H1 (cell line): Measurements from ENCODE around the gene APOC4. TPM values are rescaled to one million over a fixed set of nuclear protein-coding genes. Genes with fewer than 3 reads are reported as not detected.

Experiments
- BRCA1 ChIP-seq: IDR thresholded peaks from 2 replicates; pipeline ENCODE4 v1.6.1; 2012; ENCODE audit warnings: low read depth, low read length, improper control_type of control experiment
- CTBP2 ChIP-seq: IDR thresholded peaks from 2 replicates; pipeline ENCODE4 v1.7.0; 2011; ENCODE audit warnings: borderline replicate concordance, mild to moderate bottlenecking, moderate library complexity, mixed read lengths, low read length; ENCODE audit not compliant: insufficient read depth, insufficient read length
- HDAC6 ChIP-seq: IDR thresholded peaks from one replicate; pipeline ENCODE4 v1.7.1; 2012; ENCODE audit warnings: low read depth, mild to moderate bottlenecking, inconsistent platforms, low read length, moderate library complexity
- POLR2A ChIP-seq, 2 experiments: IDR thresholded peaks; 1 replicate in 1 of 2; 2 replicates in 1 of 2; pipeline ENCODE4 v1.6.1; 2011; ENCODE audit warnings: low read depth in 2 of 2, low read length in 2 of 2, mild to moderate bottlenecking in 2 of 2; ENCODE audit errors: control extremely low read depth in 1 of 2
- SIN3A ChIP-seq, 2 experiments: IDR thresholded peaks in 1 of 2; conservative IDR thresholded peaks in 1 of 2; 2 replicates each; pipeline ENCODE4 v1.6.1; 2011 to 2012; ENCODE audit warnings: low read length in 2 of 2, improper control_type of control experiment in 1 of 2, low read depth in 1 of 2, mild to moderate bottlenecking in 1 of 2
- USF2 ChIP-seq: IDR thresholded peaks from 2 replicates; pipeline ENCODE4 v1.6.1; 2011; ENCODE audit warnings: low read length, improper control_type of control experiment
- polyA plus RNA-seq, 7 experiments: library from polyadenylated mRNA; depleted of rRNA in 3 of 7; stranded (reverse) in 5 of 7; unstranded in 2 of 7; fragments of >200 nt in 5 of 7; fragments of 200-250 nt in 2 of 7; gene quantifications; 1 replicate in 5 of 7; 2 replicates in 1 of 7; 4 replicates in 1 of 7; pipeline versions ENCODE4 v1.2.1 to v1.2.3, GENCODE V29; 2011 to 2013; ENCODE audit warnings: missing spikeins in 2 of 7, mixed read lengths in 2 of 7
- total RNA-seq: library from RNA; stranded (reverse); fragmentation: NEBNext Ultra II Directional; extraction: Animal tissue kit (Norgen Biotek cat#: 25700); gene quantifications from 2 replicates; pipeline ENCODE4 v1.2.1, GENCODE V29; 2021

APOC4 gene
- total and polyA plus RNA-seq, 2 of the 8 experiments (the other 6 are each of a cell fraction or from before 2014, with no cell fraction given) = not detected

- TF ChIP-seq POLR2A (IDR thresholded peaks at IDR 0.05; ENCODE audit: control extremely low read depth in 1 of 2, low read depth in 2 of 2, low read length in 2 of 2) (no peak), CTBP2 (no peak), HDAC6 (no peak), USF2 (no peak), SIN3A (conservative IDR thresholded peaks at IDR 0.05 in 1 of 2, IDR thresholded peaks at IDR 0.05 in 1 of 2; ENCODE audit: low read depth in 1 of 2, low read length in 2 of 2) (no peak), BRCA1 (no peak)
Observed at GRCh38 chr19:44942067-44942571, at the start of gene APOC4 (continued).
